HFFc6 (cell line): Measurements from ENCODE around the gene CFAP107. TPM values are rescaled to one million over a fixed set of nuclear protein-coding genes. Genes with fewer than 3 reads are reported as not detected.

Source experiments
- DNase-seq: peaks from one replicate; pipeline ENCODE4 v3.0.0-alpha.2; 2018
- H3K27ac Mint-ChIP-seq: 2 replicates; pipeline ENCODE4 v1.8.0; 2020; ENCODE audit warnings: mild to moderate bottlenecking, mixed read lengths
- H3K27me3 Mint-ChIP-seq: 2 replicates; pipeline ENCODE4 v1.8.0; 2021; ENCODE audit warnings: mild to moderate bottlenecking, moderate library complexity, mixed read lengths; ENCODE audit not compliant: insufficient read depth
- H3K36me3 Mint-ChIP-seq: 2 replicates; pipeline ENCODE4 v1.8.0; 2021; ENCODE audit warnings: low read depth, mixed read lengths
- H3K4me1 Mint-ChIP-seq: 2 replicates; pipeline ENCODE4 v1.8.0; 2020; ENCODE audit warnings: low read depth, mixed read lengths
- H3K4me3 Mint-ChIP-seq: 2 replicates; pipeline ENCODE4 v1.8.0; 2020; ENCODE audit warnings: mild to moderate bottlenecking, moderate library complexity, mixed read lengths
- H3K9me3 Mint-ChIP-seq: 2 replicates; pipeline ENCODE4 v1.8.0; 2020; ENCODE audit warnings: mild to moderate bottlenecking, mixed read lengths
- CTCF ChIP-seq: fragments of 200-600 bp; sonication (generic); IDR thresholded peaks from 2 replicates; pipeline ENCODE4 v1.5.0; 2021; ENCODE audit warnings: antibody characterized with exemption, mild to moderate bottlenecking
- total RNA-seq, 6 experiments: library from RNA; stranded (reverse); fragmentation: NEBNext Ultra II Directional; extraction: Animal tissue kit (Norgen Biotek cat#: 25700); gene quantifications; 2 replicates in 1 of 6; 3 replicates in 5 of 6; pipeline ENCODE4 v1.2.3, GENCODE V29; 2021

Gene CFAP107
- total RNA-seq, 6 experiments from 2014 or later, result not detected

GRCh38 chr1:12741946-12742345 is 4.1 kb upstream of the CFAP107 start:
- H3K9me3 Mint-ChIP-seq, result peaks cover 41% of the 10 kb centered on the region
- H3K36me3 Mint-ChIP-seq, result no peaks in the 10 kb centered on the region
- H3K4me3 Mint-ChIP-seq, result no peak overlapping the region
- no peak for DNase-seq
- no peak overlapping the region for H3K27ac Mint-ChIP-seq
- no peak for TF ChIP-seq CTCF
- peaks cover 2% of the 10 kb centered on the region; the same call in 1 of the 2 replicates for H3K27me3 Mint-ChIP-seq
- no peaks in the 10 kb centered on the region for H3K4me1 Mint-ChIP-seq

DNA sequence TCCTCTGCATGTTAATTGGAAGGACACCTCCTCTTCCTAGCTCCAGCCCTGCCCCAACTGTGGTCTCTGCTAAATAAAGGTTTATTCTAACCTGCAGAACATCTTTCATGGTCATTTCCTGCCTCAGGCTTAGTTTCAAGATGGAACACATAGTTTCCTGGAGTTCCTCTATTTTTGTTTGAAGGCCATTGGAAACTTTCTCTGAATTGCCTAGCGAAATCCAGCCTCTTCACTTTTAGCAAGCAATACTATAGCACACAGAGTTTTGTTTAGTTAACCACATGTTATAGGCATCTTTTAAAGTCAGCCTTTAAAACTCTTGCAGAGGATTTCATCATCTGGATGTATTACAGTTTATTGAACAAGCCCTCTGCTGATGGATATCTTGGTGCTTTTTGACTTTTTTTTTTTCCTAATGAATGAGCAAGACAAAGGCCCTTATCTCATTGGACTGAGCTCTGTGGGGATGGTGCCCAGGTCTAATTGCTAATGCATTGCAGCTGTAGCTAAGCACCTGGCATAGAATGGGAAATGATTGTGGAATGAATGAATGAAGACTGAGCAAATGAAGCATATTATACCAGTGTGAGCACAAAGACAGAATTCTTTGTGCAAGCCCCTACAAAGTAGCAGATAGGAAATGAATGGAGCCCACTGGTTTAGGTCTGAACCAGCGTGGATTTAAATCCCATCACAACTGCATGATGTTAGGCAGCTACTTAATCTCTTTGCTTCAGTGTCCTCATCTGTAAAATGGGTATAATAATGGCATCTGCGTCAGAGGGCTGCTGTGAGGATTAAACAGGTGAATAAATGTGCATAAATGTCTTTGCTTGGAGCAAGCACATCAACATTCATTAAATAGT is 641 bp upstream of the CFAP107 start:
- H3K4me1 Mint-ChIP-seq, result no peaks in the 10 kb centered on the region
- no peak for DNase-seq
- no peak overlapping the region for H3K4me3 Mint-ChIP-seq
- peaks cover 51% of the 10 kb centered on the region for H3K9me3 Mint-ChIP-seq
- H3K27me3 Mint-ChIP-seq, result peaks cover 2% of the 10 kb centered on the region; the same call in 1 of the 2 replicates
- H3K36me3 Mint-ChIP-seq, result no peaks in the 10 kb centered on the region
- no peak for TF ChIP-seq CTCF
- H3K27ac Mint-ChIP-seq, result no peak overlapping the region

DNA sequence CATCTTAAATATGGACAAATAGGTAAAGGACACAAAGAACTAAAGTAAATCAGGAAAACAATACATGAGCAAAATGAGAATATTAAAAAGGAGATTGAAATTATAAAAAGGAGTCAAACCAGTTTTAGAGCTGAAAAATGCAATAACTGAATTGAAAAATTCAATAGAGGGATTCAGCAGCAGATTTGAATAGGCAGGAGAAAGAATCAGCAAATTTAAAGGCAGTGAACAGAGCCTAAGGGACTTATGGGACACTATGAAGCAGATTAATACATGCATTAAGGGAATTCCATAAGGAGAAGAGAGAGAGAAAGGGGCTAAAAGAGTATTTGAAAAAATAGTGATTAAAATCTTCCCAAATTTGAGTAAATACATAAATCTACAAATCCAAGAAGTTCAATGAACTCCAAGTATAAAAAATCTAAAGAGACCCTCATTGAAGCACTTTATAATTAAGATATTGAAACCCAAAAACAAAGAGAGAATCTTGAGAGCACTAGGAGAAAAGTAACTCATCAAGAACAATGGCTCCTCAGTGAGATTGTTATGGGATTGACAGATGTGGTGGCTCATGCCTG is 2.9 kb downstream of the CFAP107 start:
- no peak for DNase-seq
- peaks cover 2% of the 10 kb centered on the region for H3K27me3 Mint-ChIP-seq
- H3K4me3 Mint-ChIP-seq, result no peak overlapping the region
- no peak for TF ChIP-seq CTCF
- no peaks in the 10 kb centered on the region for H3K4me1 Mint-ChIP-seq
- no peak overlapping the region for H3K27ac Mint-ChIP-seq
- H3K36me3 Mint-ChIP-seq, result no peaks in the 10 kb centered on the region
- peaks cover 44% of the 10 kb centered on the region for H3K9me3 Mint-ChIP-seq

DNA sequence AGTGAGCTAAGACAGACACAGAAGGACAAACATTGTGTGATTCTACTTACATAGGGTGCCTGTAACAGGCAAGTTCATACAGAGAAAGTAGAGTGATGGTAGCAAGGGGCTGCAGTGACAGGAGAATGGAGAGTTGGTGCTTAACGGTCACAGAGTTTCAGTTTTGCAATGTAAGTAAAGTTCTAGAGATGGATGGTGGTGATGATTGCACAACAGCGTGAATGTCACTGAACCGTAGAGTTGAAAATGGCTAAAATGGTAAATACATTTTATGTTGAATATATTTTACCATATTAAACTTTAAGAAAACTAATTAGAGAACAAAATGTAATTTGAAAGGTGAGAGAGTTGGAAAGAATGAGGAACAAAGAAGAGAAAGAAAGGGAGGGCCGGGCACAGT is 8.7 kb downstream of the CFAP107 start:
- TF ChIP-seq CTCF, result no peak
- Mint-ChIP-seq H3K27ac (no peak overlapping the region), H3K36me3 (no peaks in the 10 kb centered on the region; the same call in 1 of the 2 replicates), H3K27me3 (no peaks in the 10 kb centered on the region; the same call in 1 of the 2 replicates), H3K4me1 (no peaks in the 10 kb centered on the region), H3K4me3 (no peak overlapping the region), H3K9me3 (peaks cover 37% of the 10 kb centered on the region)
- no peak for DNase-seq

DNA sequence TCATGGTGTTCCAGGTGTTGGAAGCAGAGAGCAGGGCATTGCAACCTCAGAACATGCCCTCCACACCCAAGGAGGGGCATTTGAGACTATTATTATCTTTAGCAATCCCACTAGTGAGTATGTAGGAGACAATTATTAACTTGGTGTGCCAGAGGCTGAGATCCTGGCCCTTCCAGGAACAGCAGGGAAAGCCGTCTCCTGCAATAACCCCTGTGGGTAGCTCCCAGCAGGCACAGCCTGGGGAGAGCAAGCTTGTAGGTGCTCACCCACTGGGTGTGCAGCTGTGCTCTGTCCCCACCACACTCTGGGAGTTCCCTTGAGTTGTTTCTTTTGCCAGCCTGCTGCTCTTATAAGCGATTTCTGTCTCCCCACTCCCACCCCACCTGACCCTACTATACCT is 10.3 kb downstream of the CFAP107 start:
- Mint-ChIP-seq H3K27ac (no peak overlapping the region), H3K9me3 (peaks cover 41% of the 10 kb centered on the region), H3K4me3 (no peak overlapping the region), H3K36me3 (no peaks in the 10 kb centered on the region; the same call in 1 of the 2 replicates), H3K27me3 (peaks cover 1% of the 10 kb centered on the region), H3K4me1 (no peaks in the 10 kb centered on the region)
- no peak for TF ChIP-seq CTCF
- DNase-seq, result no peak
